Measurements from ENCODE around the gene JARID2.

Gene JARID2

GRCh38 chr6:15447546-15448267 is 201.8 kb downstream of the JARID2 start:
- Histone ChIP-seq H3K4me1 (peaks cover 0 to 14% (median 0%) of the 10 kb centered on the region in 4 donors), H3K27me3 (no peaks in the 10 kb centered on the region), H3K4me3 (no peak overlapping the region), H3K9me3 (no peaks in the 10 kb centered on the region), H3K36me3 (peaks cover 0 to 6% (median 0%) of the 10 kb centered on the region in 3 donors), H3K27ac (no peak overlapping the region)
- TF ChIP-seq CTCF (IDR thresholded peaks at IDR 0.05), result no peak
- intact Hi-C loops (cut with DNase I; ENCODE audit: low total_unique reads), result no loop called here
- no peak for DNase-seq

DNA sequence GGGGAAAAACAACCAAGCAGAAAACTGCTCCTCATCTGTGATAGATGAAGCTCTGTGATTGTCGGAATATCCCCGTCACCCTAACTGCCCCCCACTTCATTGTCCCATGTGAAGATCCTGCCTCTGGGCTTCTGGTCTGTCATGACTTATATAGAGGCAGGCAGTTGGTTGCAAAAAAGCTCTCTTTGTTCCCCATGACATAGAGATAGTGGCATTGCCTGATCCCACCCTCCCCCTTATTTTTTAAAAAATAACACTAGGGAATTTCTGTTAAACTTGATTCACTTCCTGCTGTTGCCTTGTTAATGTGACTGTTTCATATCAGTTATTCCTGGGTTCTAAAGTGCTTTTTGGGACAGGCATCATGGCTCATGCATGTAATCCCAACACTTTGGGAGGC is 203.1 kb downstream of the JARID2 start:
- Histone ChIP-seq H3K36me3 (peaks cover 0 to 6% (median 0%) of the 10 kb centered on the region in 3 donors), H3K27ac (no peak overlapping the region), H3K4me1 (peaks cover 0 to 4% (median 0%) of the 10 kb centered on the region in 4 donors), H3K27me3 (no peaks in the 10 kb centered on the region), H3K4me3 (no peak overlapping the region), H3K9me3 (no peaks in the 10 kb centered on the region)
- TF ChIP-seq CTCF (IDR thresholded peaks at IDR 0.05), result no peak
- intact Hi-C loops (cut with DNase I; ENCODE audit: low total_unique reads), result no loop called here
- DNase-seq, result no peak

DNA sequence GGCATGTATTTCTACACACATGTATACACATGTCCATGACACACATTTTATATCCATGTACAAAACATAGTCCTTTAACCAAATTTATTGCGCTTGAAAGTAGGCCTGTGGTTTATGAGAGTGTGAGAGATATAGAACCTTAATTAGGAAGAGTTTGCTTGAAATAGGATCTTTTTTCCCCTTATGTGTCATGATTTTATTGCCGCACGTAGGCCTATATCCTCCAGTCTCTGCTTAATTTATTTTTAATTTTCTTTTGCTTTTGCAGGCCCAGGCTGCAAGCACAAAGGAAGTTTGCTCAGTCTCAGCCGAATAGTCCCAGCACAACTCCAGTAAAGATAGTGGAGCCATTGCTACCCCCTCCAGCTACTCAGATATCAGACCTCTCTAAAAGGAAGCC is 205.9 kb downstream of the JARID2 start:
- no peak for TF ChIP-seq CTCF (IDR thresholded peaks at IDR 0.05)
- Histone ChIP-seq H3K9me3 (no peaks in the 10 kb centered on the region), H3K4me3 (no peak overlapping the region), H3K4me1 (peaks cover 0 to 17% (median 0%) of the 10 kb centered on the region in 4 donors), H3K36me3 (peaks cover 0 to 6% (median 0%) of the 10 kb centered on the region in 3 donors), H3K27ac (no peak overlapping the region), H3K27me3 (no peaks in the 10 kb centered on the region)
- no peak for DNase-seq
- intact Hi-C loops (cut with DNase I; ENCODE audit: low total_unique reads), result no loop called here

DNA sequence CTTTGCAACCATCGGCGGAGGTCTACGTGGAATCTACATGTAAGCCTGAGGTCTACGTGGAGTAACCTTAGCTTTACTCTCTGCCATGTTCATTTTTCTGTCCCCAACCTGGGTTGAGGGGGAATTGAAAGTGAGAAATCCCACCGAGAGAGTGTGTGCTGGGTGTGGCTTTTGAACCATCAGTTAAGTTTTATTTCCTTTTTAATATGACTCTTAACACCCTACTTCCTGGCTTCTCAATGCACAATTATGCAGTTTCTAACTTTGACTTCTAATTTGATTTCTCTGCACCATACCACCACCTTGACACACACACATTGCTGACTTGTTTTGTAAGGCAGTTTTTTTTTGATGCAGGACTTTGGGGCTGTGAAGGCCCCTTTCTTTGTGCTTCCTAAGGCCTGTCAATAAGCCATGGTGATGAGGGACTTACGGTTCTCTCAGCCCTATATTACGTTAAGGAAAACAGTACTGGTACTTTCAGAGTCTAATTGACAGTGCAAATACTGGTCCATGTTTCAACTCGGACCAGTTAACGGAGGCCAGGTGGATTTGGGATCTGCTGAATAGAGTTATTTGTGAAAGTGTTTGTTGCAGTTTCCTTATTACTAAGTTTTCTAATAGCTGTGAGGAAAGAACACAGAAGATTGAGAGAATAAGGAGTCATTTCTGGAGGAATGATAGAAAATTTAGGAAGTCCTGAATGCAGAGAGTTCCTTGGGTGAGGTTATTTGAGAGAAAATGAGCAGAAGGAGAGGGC is 206.5 kb downstream of the JARID2 start:
- DNase-seq, result no peak
- TF ChIP-seq CTCF (IDR thresholded peaks at IDR 0.05), result no peak
- intact Hi-C loops (cut with DNase I; ENCODE audit: low total_unique reads), result no loop called here
- Histone ChIP-seq H3K4me1 (peaks cover 0 to 17% (median 0%) of the 10 kb centered on the region in 4 donors), H3K27me3 (no peaks in the 10 kb centered on the region), H3K4me3 (no peak overlapping the region), H3K36me3 (peaks cover 0 to 6% (median 0%) of the 10 kb centered on the region in 3 donors), H3K9me3 (no peaks in the 10 kb centered on the region), H3K27ac (no peak overlapping the region)

DNA sequence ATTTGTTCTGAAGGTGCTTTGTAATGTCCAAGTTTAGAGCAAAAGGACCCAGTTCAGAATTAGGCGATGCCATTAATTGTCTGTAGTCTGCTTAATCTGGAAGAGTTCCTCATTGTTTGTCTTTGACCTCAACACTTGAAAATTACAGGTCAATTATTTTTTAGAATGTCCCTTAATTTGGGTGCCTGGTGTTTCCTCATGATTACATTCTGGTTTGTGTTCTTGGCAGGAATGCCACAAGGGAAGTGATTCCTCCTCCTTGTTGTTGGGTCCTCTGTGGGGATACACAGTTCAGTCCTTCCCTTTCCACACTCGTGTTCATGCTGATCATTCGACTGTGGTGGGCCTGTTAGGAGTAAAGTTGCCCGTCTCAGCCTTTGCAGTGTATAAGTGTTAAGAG is 207.3 kb downstream of the JARID2 start:
- TF ChIP-seq CTCF (IDR thresholded peaks at IDR 0.05), result no peak
- DNase-seq, result no peak
- no peaks in the 10 kb centered on the region for H3K9me3 ChIP-seq
- no peaks in the 10 kb centered on the region for H3K27me3 ChIP-seq
- no peak overlapping the region for H3K4me3 ChIP-seq
- intact Hi-C loops (cut with DNase I; ENCODE audit: low total_unique reads), result no loop called here
- peaks cover 0 to 6% (median 0%) of the 10 kb centered on the region in 3 donors for H3K36me3 ChIP-seq
- no peak overlapping the region for H3K27ac ChIP-seq
- peaks cover 0 to 17% (median 0%) of the 10 kb centered on the region in 4 donors for H3K4me1 ChIP-seq

Measured in tibial artery (tissue), 4 donors.